ENCODE results near the gene NTF3. TPM values are rescaled to one million over a fixed set of nuclear protein-coding genes. Genes with fewer than 3 reads are reported as not detected.

Gene NTF3
- total RNA-seq, 1 experiment from 2014 or later = not detected

- in situ Hi-C loops (cut with HindIII; ENCODE audit: low sequenced_read_pairs) = no loop called here
- no peak for DNase-seq (ENCODE audit: low spot score)
These were observed 20.7 kb downstream of the NTF3 start for GRCh38 chr12:5452569-5452968.

GRCh38 chr12:5453466-5453865 is 21.6 kb downstream of the NTF3 start:
- in situ Hi-C loops (cut with HindIII; ENCODE audit: low sequenced_read_pairs) = no loop called here
- no peak for DNase-seq (ENCODE audit: low spot score)

- in situ Hi-C loops (cut with HindIII; ENCODE audit: low sequenced_read_pairs) = no loop called here
- no peak for DNase-seq (ENCODE audit: low spot score)
These were observed 23.1 kb downstream of the NTF3 start for GRCh38 chr12:5455045-5455444.

GRCh38 chr12:5456030-5456429 is 24.1 kb downstream of the NTF3 start:
- peak; percentile 53 for DNase-seq (ENCODE audit: low spot score)
- in situ Hi-C loops (cut with HindIII; ENCODE audit: low sequenced_read_pairs) = no loop called here

DNA sequence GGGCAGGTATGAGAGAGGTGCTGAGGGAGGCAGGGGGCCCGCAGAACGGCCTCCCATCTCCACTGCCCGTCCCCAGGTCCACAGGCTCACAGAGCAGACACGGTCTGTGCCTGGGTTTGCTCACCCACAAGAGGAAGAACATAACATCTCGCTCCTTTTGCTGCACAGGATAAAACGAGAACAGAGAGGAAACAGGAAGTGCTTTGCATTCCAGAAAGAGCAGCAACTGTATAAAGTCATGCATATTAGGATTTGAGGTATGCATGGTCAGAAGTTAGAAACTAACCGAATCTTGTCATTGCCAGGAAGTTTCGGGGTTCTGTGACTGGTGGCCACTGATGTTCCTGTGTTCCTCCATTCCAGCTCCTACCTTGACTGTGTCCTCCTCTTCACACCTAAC is 25.0 kb downstream of the NTF3 start:
- no peak for DNase-seq (ENCODE audit: low spot score)
- in situ Hi-C loops (cut with HindIII; ENCODE audit: low sequenced_read_pairs) = no loop called here

GRCh38 chr12:5458229-5459050 is 26.5 kb downstream of the NTF3 start:
- in situ Hi-C loops (cut with HindIII; ENCODE audit: low sequenced_read_pairs) = no loop called here
- DNase-seq (ENCODE audit: low spot score) = no peak

GRCh38 chr12:5459051-5459782 is 27.3 kb downstream of the NTF3 start:
- DNase-seq (ENCODE audit: low spot score) = no peak
- in situ Hi-C loops (cut with HindIII; ENCODE audit: low sequenced_read_pairs) = no loop called here

DNA sequence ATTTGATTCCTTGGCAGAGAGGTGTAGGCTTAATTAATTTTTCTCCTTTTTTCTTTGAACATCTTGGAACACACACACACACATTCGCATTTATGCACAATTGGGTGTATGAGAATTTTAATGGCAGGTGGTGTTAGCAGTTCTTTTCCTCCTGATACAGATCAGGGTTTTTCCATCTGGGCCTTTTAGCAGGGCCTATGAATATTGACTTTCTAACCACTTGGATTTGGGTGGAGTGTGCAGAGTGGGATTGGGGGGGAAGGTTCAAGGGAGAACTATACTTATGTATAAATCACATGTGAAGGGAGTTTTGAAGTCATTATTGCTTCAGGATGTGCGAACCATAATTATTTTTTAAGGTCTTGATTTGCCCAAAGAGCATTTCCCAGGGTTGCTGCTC is 28.9 kb downstream of the NTF3 start:
- no peak for DNase-seq (ENCODE audit: low spot score)
- in situ Hi-C loops (cut with HindIII; ENCODE audit: low sequenced_read_pairs) = no loop called here

DNA sequence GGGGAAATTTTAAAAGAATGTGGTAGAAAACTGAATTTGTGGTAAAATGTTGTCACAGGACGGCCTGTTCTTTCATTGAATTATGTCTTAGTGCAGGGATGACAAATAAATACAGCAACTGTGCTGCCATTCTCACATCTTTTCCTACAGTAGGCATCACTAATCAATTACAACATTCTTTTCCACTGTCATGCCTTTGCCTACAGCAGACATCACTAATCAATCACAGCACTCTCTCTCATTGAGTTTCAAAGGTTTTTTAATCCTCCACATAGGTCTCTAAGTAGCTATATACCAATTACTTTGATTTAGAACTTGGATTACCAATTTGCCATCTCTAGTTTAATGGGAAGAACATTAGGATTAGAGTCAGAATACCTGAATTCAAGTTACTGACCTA is 30.1 kb downstream of the NTF3 start:
- DNase-seq (ENCODE audit: low spot score) = no peak
- in situ Hi-C loops (cut with HindIII; ENCODE audit: low sequenced_read_pairs) = no loop called here

GRCh38 chr12:5464096-5464495 is 32.2 kb downstream of the NTF3 start:
- in situ Hi-C loops (cut with HindIII; ENCODE audit: low sequenced_read_pairs) = no loop called here
- no peak for DNase-seq (ENCODE audit: low spot score)

DNA sequence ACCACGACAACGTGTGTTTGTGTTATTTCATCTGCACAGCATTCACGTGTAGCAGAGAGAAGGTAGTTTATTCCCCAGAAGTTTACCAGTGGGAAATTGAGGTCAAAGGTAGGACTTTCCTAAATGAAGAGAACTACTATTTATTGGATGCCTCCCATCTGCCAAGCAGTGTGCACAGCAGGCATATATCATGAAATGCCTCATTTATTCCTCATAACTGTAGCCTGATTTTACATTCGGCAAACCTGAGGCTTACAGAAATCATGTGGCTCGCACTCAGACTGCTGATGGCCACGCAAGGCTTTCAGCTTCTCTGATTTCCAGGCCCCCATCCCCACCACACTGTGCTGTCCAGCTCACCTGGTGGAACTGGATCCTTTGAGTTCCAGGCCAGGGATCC is 33.5 kb downstream of the NTF3 start:
- no peak for DNase-seq (ENCODE audit: low spot score)
- in situ Hi-C loops (cut with HindIII; ENCODE audit: low sequenced_read_pairs) = no loop called here

- in situ Hi-C loops (cut with HindIII; ENCODE audit: low sequenced_read_pairs) = no loop called here
These were observed 34.6 kb downstream of the NTF3 start for GRCh38 chr12:5466521-5466960.

DNA sequence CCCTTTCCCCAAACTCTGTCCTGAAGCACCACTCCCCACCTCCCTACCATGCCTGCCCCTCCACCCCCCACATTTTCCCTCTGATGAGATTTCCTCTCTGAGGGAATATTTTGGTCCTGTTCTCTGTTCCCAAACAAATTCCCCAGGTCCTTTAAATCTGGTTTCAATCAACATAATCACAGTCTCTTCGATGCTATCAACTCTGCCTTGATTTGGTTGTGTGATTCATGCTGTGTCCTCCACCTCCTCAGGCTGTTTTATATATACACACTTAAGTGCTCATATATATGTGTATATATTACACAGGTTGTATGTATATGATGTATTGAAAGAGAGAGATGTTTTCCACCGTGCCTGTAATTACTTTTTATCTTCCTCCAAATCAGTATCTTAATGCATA is 36.0 kb downstream of the NTF3 start:
- DNase-seq (ENCODE audit: low spot score) = no peak
- in situ Hi-C loops (cut with HindIII; ENCODE audit: low sequenced_read_pairs) = no loop called here

More at GRCh38 chr12:5466521-5466960, 34.6 kb downstream of the NTF3 start:
- DNase-seq (ENCODE audit: low spot score) = no peak

DNA sequence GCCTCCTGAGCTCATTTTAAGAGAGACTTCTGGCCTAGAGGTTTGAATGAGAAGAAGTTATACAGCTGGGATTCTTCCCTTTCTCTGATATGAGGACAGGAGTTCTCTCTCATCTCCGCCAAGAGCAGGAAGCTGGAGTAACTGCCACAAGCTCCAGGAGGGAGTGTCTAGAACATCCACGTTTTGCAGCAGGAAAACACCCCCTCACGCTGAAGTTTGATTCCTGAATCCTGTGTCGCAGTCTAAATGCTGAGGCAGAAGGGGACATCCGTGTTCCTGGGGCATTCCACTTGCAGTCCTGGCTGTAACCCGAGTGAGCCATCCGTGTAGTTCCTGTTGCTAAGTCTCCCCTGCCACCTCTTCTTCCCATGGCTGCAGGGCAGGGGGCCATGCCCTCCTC is 38.3 kb downstream of the NTF3 start:
- in situ Hi-C loops (cut with HindIII; ENCODE audit: low sequenced_read_pairs) = no loop called here
- DNase-seq (ENCODE audit: low spot score) = no peak

DNA sequence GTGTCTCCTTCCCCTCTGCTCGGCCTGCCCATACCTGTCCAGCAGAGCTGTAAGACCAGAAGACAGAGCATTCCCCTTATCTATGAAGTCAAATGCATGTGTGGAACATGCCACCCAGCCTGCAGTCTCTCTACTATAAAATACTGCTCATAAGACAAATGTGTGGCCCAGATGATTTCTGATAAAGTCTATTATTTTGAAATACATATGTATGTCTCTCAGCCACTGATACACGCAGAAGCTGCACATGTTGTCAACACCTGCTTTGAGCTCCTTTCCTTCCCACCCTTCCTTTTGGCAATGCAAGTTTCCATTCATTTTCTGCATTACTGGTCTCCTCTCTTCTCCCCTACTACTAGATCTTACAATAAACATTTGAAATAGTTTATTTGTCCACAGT is 38.8 kb downstream of the NTF3 start:
- in situ Hi-C loops (cut with HindIII; ENCODE audit: low sequenced_read_pairs) = no loop called here
- no peak for DNase-seq (ENCODE audit: low spot score)

DNA sequence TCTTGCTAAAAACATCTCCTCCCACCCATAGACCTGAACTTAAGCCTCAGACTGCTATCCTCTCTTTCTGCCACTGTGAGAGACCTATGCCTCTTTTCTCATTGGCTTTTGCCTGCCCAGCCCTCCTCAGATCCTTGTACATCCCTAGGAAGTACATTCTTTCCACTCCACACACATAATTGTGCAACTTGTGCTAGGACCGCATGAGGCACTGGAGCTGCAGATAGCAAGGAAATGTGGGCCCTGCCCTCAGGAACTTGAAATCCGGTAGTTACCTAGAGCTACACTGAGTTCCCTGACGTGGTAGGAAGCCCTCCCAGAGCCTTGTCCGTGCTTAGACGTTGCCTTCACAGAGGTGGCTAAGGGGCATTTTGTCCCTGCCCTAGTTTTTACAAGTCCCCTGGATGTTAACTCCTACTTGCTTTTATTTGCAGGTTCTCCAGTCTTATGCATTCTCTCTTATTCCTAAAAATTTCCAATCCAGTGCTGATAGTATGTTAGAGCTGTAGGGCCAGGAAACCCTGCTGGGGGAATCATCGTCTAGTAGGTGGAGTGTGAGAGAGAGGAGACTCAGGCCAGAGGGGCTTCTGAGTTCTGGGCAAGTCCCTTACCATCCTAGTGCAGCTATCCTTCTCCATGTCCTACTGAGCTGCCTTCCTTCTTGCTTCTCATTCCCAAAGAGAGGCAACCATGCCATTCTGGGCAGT is 41.3 kb downstream of the NTF3 start:
- in situ Hi-C loops (cut with HindIII; ENCODE audit: low sequenced_read_pairs) = no loop called here
- DNase-seq (ENCODE audit: low spot score) = no peak

DNA sequence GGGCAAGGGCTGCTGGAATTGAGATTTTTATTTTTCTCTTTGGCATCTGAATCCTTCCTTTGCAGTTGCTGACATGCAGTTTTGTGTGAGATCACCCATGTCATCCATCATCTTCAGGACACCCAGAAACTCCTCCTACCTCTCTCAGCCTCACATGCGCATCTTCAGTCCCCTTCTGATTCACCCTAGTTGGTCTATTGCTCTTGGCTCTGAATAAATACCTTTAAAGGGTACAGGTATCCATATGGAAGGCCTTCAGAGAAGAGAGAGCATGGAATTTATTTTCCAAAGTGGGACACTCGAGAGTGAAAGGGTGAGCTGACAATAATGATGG is 41.8 kb downstream of the NTF3 start:
- DNase-seq (ENCODE audit: low spot score) = no peak
- in situ Hi-C loops (cut with HindIII; ENCODE audit: low sequenced_read_pairs) = no loop called here

GRCh38 chr12:5476356-5476755 is 44.4 kb downstream of the NTF3 start:
- no peak for DNase-seq (ENCODE audit: low spot score)
- in situ Hi-C loops (cut with HindIII; ENCODE audit: low sequenced_read_pairs) = no loop called here

- in situ Hi-C loops (cut with HindIII; ENCODE audit: low sequenced_read_pairs) = no loop called here
- no peak for DNase-seq (ENCODE audit: low spot score)
These were observed 46.3 kb downstream of the NTF3 start for GRCh38 chr12:5478081-5478706.

DNA sequence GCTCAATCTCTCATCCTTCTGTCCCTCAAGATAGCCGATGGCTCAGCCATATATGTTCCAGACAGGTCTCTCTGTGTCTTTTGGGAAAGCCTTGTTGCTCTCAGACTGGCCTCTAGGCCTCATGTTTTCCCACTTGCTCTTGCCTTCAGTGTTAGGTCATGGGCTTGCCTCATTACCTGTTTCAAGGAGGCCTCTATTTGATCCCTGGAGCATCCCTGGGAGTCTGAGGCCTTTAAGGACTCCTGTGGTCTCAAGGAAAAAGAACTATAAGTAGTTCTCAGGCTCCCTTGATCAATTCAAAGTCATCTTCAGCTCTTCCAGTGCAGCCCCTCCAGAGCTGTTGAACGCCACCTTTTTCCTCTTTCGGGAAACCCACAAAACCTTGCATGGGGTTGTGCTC is 47.9 kb downstream of the NTF3 start:
- in situ Hi-C loops (cut with HindIII; ENCODE audit: low sequenced_read_pairs) = no loop called here
- no peak for DNase-seq (ENCODE audit: low spot score)

Measured in G401 (cell line).